ENCODE results near the gene SH2D7.

GRCh38 chr15:78055919-78056713, 36.2 kb upstream of the SH2D7 start:
- TF ChIP-seq, protein P1, sequence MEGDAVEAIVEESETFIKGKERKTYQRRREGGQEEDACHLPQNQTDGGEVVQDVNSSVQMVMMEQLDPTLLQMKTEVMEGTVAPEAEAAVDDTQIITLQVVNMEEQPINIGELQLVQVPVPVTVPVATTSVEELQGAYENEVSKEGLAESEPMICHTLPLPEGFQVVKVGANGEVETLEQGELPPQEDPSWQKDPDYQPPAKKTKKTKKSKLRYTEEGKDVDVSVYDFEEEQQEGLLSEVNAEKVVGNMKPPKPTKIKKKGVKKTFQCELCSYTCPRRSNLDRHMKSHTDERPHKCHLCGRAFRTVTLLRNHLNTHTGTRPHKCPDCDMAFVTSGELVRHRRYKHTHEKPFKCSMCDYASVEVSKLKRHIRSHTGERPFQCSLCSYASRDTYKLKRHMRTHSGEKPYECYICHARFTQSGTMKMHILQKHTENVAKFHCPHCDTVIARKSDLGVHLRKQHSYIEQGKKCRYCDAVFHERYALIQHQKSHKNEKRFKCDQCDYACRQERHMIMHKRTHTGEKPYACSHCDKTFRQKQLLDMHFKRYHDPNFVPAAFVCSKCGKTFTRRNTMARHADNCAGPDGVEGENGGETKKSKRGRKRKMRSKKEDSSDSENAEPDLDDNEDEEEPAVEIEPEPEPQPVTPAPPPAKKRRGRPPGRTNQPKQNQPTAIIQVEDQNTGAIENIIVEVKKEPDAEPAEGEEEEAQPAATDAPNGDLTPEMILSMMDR (IDR thresholded peaks at IDR 0.05) = no peak
- TF ChIP-seq POLR2A (IDR thresholded peaks at IDR 0.05) = no peak
